ENCODE data around the gene NSG1.

Gene NSG1

DNA sequence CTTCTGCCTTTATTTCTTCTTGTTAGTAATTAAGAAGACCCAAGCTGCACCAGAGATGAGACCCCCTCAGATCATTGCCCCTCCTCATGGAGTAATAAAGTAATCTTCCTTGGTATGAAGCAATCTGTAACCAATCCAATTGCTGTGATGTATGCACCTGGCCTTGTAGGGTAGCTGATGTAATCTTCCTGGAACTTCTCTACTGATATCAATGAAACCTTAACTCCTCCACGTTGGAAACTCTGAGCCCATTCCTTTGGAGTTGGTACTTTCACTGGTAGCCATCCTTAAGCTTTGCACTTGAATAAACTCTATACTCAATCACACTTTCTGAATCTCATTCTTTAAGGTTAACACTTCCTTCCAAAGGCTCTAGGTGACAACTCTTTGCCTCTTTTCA, 31.6 kb upstream of the NSG1 start:
- Histone ChIP-seq H3K27me3 (ENCODE audit: control insufficient read depth, insufficient read depth, low read length) (peaks cover 48% of the 10 kb centered on the region), H3K4me3 (ENCODE audit: low read length) (no peak overlapping the region), H3K9ac (ENCODE audit: low read depth, low read length) (no peak overlapping the region), H3K4me2 (ENCODE audit: low read length) (no peak overlapping the region), H3K36me3 (ENCODE audit: insufficient read depth, low read length) (no peaks in the 10 kb centered on the region), H3K4me1 (ENCODE audit: control insufficient read depth, insufficient read depth, low read length) (no peaks in the 10 kb centered on the region), H3K9me3 (replicated peaks; ENCODE audit: low read length) (no peaks in the 10 kb centered on the region)

DNA sequence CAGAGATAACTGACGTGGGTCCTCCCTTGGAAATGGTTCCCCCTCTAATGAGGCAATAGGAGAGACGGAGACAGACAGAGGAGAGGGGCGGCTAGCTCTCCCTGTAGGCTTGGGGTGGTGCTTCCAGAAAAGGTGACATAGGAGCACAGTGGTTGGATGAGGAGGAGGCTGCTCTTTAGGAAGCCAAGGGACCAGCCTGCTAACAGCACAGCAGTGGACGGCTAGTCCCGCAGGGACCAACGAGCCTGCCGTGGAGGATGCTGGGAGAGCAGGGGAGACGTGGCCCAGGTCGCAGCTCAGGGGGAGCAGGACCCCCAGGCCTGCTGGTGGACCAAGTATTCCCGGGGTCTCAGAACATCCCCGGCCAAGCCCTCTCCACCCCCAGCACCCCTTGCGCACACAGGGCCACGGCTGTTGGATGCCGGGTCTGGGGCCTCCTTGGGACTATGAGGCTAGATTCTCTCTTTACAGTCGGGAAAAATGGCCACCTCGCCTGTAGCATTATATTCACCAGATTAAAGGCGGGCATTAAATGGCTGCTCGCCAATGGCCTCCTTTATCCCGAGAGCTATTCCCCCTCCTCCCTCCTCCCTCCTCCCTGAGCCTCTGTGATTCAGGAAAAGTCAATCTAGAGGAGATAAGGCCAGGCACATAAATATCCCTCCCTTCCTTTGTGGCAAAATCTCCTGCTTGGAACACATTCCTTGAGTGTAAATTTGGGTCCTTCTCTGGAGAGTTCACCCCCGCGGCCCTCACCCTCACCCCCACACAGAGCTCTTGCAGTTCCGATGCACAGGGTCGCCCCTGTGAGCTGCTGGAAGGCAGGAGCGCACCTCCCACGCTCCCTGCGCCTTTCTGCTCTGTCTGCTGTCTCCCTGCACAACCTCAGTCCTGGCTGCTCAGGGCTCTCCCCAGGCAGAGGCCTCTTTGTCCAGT, 30.5 kb upstream of the NSG1 start:
- H3K4me1 ChIP-seq (ENCODE audit: control insufficient read depth, insufficient read depth, low read length): no peaks in the 10 kb centered on the region
- peaks cover 51% of the 10 kb centered on the region for H3K27me3 ChIP-seq (ENCODE audit: control insufficient read depth, insufficient read depth, low read length)
- H3K9me3 ChIP-seq (replicated peaks; ENCODE audit: low read length): no peaks in the 10 kb centered on the region
- H3K9ac ChIP-seq (ENCODE audit: low read depth, low read length): no peak overlapping the region
- H3K4me2 ChIP-seq (ENCODE audit: low read length): no peak overlapping the region
- H3K4me3 ChIP-seq (ENCODE audit: low read length): no peak overlapping the region
- no peaks in the 10 kb centered on the region for H3K36me3 ChIP-seq (ENCODE audit: insufficient read depth, low read length)

DNA sequence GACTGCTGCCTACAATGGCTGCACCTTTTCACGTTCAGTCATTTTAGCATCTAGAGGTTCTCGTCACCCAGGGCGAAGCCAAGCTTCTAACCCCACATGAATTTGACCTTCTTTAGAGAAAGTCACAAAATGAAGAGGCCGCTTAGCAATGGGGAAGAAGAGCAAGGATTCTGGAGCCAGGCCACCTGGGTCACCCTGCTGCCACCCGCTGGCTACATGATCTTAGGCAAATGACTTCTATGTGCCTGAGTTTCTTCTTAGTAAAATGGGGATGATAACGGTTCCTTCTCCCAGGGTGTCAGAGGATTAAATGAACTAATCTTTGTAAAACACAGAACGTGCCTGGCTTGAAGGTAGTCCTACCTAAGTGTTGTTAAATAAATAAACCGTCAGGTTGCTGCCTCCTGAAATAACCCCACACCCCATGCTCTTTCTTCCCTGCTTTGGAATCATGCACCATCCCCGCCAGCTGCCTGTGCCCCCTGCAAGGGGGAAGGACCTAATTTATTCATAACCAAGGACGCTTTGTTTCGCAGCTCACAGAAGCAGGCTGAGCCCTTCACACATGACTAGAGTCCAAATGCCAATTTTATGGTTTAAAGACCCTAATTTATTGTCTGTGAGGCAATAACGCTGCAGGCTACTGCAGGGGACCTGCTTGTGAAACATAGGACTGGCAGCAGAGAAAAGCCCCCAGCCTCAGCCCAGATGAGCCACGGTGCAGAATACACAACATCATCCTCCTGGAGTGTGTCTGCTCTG, 28.6 kb upstream of the NSG1 start:
- Histone ChIP-seq H3K4me3 (ENCODE audit: low read length) (no peak overlapping the region), H3K36me3 (ENCODE audit: insufficient read depth, low read length) (no peaks in the 10 kb centered on the region), H3K4me2 (ENCODE audit: low read length) (no peak overlapping the region), H3K9me3 (replicated peaks; ENCODE audit: low read length) (no peaks in the 10 kb centered on the region), H3K27me3 (ENCODE audit: control insufficient read depth, insufficient read depth, low read length) (peaks cover 65% of the 10 kb centered on the region), H3K4me1 (ENCODE audit: control insufficient read depth, insufficient read depth, low read length) (no peaks in the 10 kb centered on the region), H3K9ac (ENCODE audit: low read depth, low read length) (no peak overlapping the region)

DNA sequence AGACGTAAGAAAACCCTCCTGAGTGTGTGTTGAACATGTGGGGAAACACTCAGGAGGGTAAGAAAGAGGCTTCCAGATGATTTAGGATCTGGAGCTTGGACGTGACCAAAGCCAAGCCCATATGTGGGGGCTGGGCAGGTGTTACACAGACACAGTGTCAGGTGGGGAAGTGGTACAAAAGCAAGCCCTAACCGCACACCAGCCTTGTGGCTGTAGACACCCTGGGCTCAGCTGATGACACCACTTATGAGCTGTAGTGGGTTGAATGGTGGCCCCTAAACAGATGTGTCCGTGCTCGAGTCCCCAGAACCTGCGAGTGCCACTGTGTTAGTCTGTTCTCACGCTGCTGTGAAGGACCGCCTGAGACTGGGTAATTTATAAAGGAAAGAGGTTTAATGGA, 25.0 kb upstream of the NSG1 start:
- Histone ChIP-seq H3K4me3 (ENCODE audit: low read length) (no peak overlapping the region), H3K36me3 (ENCODE audit: insufficient read depth, low read length) (no peaks in the 10 kb centered on the region), H3K27me3 (ENCODE audit: control insufficient read depth, insufficient read depth, low read length) (peaks cover 52% of the 10 kb centered on the region), H3K4me1 (ENCODE audit: control insufficient read depth, insufficient read depth, low read length) (no peaks in the 10 kb centered on the region), H3K9ac (ENCODE audit: low read depth, low read length) (no peak overlapping the region), H3K4me2 (ENCODE audit: low read length) (no peak overlapping the region), H3K9me3 (replicated peaks; ENCODE audit: low read length) (peaks cover 5% of the 10 kb centered on the region)

DNA sequence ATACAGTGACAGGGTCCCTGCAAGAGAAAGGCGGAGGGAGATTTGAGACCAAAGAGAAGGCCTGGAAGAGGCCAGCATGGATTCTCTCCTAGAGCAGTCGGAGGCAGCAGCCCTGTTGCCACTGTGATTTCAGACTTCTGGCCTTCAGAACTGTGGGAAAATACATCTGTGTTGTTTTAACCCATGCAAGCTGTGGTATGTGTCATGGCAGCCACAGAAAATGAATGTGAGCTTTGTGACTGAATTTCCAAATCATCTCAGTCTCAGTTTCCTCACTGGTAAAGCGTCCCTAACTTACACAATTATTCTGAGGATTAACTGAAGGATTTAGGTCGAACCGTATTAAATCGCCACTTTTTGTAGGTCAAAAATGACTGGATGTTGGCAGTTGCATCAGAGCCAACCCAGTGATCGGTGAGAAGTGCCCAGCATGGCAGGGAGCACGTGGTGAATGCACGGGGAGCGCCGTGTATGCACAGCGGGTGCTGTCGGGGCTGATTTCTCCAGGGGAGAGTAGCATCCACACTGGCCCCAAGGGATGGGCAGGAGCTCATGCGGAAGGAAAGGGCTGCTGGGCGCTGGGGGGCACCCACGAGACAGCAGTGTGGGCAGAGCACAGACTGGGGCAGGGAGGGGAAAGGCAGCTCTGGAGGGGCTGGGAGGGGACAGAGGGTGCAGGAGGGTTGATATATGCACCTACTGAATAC, 23.8 kb upstream of the NSG1 start:
- H3K9ac ChIP-seq (ENCODE audit: low read depth, low read length): no peak overlapping the region
- H3K9me3 ChIP-seq (replicated peaks; ENCODE audit: low read length): peaks cover 5% of the 10 kb centered on the region
- no peaks in the 10 kb centered on the region for H3K36me3 ChIP-seq (ENCODE audit: insufficient read depth, low read length)
- no peak overlapping the region for H3K4me3 ChIP-seq (ENCODE audit: low read length)
- H3K4me2 ChIP-seq (ENCODE audit: low read length): no peak overlapping the region
- no peaks in the 10 kb centered on the region for H3K4me1 ChIP-seq (ENCODE audit: control insufficient read depth, insufficient read depth, low read length)
- peaks cover 47% of the 10 kb centered on the region for H3K27me3 ChIP-seq (ENCODE audit: control insufficient read depth, insufficient read depth, low read length)

DNA sequence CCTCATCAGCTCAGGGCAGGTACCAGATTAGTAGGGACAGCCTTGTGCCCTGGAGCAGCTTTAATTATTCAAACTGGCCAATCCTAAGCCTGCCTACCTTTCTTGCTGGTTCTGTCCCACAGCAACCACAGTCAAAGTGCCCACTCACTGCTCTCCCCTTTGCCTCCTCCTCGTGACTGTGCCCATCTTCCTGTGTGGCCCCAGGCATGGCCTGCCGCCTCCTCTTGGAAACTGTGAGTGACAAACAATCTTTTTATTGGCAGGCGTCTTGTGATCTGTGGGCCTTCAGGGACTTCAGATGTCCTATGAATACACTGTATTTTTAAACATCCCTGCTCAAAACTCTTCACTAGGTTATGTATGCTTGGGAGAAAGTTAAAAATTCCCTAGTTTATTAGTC, 22.8 kb upstream of the NSG1 start:
- Histone ChIP-seq H3K36me3 (ENCODE audit: insufficient read depth, low read length) (no peaks in the 10 kb centered on the region), H3K4me1 (ENCODE audit: control insufficient read depth, insufficient read depth, low read length) (no peaks in the 10 kb centered on the region), H3K4me2 (ENCODE audit: low read length) (no peak overlapping the region), H3K4me3 (ENCODE audit: low read length) (no peak overlapping the region), H3K9ac (ENCODE audit: low read depth, low read length) (no peak overlapping the region), H3K27me3 (ENCODE audit: control insufficient read depth, insufficient read depth, low read length) (peaks cover 46% of the 10 kb centered on the region), H3K9me3 (replicated peaks; ENCODE audit: low read length) (peaks cover 5% of the 10 kb centered on the region)

DNA sequence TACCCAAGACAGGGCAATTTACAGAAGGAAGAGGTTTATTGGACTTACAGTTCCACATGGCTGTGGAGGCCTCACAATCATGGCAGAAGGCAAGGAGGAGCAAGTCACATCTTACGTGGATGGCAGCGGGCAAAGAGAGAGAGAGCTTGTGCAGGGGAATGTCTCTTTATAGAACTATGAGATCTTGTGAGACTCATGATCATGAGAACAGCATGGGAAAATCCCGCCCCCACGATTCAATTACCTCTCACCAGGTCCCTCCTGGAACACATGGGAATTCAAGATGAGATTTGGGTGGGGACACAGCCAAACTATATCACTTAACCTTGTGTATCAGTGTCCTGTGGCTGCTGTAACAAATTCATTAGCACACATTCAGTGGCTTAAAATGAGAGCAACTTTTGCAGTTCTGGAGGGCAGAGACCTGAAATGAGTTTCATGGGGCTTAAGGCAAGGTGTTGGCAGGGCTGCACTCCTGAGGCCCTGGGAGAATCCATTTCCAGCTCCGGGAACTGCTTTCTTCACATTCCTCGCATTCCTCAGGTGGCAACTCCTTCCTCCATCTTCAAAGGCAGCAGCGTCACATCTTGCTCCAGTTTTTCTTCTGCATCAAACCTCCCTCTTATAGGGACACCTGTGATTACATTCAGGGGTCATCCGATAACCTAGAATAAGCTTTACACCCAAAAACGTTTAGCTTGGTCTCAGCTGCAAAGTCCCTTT, 22.3 kb upstream of the NSG1 start:
- no peak overlapping the region for H3K4me3 ChIP-seq (ENCODE audit: low read length)
- H3K9me3 ChIP-seq (replicated peaks; ENCODE audit: low read length): peaks cover 5% of the 10 kb centered on the region
- no peaks in the 10 kb centered on the region for H3K4me1 ChIP-seq (ENCODE audit: control insufficient read depth, insufficient read depth, low read length)
- no peak overlapping the region for H3K4me2 ChIP-seq (ENCODE audit: low read length)
- H3K9ac ChIP-seq (ENCODE audit: low read depth, low read length): no peak overlapping the region
- H3K27me3 ChIP-seq (ENCODE audit: control insufficient read depth, insufficient read depth, low read length): peaks cover 49% of the 10 kb centered on the region
- no peaks in the 10 kb centered on the region for H3K36me3 ChIP-seq (ENCODE audit: insufficient read depth, low read length)

DNA sequence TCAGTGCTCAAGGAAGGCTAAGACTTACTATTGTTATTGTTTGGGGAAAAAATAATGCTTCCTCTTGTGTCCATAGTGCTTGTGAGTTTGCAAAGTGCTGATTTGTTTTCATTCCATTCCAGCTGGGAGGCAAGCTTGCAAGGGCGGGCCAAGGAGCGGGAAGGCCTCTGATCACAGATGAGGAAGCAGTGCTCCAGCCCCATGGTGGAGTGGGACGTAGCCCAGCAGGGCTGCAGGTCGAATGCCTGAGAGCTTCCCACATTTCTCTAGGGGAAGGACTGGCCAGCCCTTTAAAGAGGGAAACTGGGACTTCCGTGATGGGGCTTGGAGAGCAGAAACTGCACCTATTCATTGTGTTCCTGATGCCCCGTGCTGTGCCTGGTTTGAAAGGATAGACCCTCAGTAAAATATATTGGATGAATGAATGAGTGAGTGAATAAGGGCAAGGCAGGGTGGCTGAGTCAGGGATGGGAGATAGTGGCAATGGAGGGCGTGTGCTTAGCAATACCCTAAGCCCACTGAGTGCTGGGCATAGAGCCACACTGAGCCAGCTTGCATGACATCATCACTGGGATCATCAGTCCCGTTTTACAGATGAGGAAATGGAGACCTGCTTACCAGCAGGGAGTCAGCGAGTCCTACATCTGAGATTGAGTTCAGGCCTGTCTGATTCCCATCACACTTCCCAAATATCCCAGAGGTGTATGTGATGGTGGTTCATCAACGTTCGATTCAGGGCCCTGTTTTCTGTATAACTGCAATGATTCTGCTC, 17.9 kb upstream of the NSG1 start:
- Histone ChIP-seq H3K9me3 (replicated peaks; ENCODE audit: low read length) (peaks cover 5% of the 10 kb centered on the region), H3K27me3 (ENCODE audit: control insufficient read depth, insufficient read depth, low read length) (peaks cover 31% of the 10 kb centered on the region), H3K4me1 (ENCODE audit: control insufficient read depth, insufficient read depth, low read length) (no peaks in the 10 kb centered on the region), H3K9ac (ENCODE audit: low read depth, low read length) (no peak overlapping the region), H3K4me2 (ENCODE audit: low read length) (no peak overlapping the region), H3K36me3 (ENCODE audit: insufficient read depth, low read length) (no peaks in the 10 kb centered on the region), H3K4me3 (ENCODE audit: low read length) (no peak overlapping the region)

DNA sequence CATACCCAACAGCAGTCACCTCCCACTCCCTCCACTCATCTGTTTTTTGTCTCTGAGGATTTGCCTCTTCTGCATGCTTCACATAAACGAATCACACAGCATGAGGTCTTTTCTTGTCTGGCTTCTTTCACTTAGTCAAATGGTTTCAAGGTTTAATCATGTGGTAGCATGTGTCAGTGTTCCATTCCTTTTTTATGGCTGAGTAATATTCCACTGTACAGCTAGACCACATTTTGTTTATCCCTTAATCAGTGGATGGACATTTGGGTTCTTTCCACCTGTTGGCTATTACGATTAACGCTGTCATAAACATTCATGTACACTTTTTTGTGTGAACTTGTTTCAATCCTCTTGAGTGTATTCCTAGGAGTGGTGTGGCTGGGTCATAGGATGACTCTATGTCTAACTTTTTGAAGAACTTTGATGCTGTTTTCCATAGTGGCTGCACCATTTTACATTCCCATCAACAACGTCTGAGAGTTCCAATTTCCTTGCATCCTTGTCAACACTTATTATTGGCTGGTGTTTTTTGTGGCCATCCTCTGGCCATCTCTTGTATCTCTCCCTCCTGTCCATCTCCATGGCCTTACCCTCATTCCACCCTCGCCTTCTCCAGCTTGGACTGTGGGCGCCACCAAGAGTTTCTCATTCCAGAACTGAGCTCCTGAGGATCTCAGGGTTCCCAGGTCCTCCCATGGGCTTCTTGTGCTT, 12.4 kb upstream of the NSG1 start:
- peaks cover 53% of the 10 kb centered on the region for H3K27me3 ChIP-seq (ENCODE audit: control insufficient read depth, insufficient read depth, low read length)
- no peak overlapping the region for H3K9ac ChIP-seq (ENCODE audit: low read depth, low read length)
- H3K9me3 ChIP-seq (replicated peaks; ENCODE audit: low read length): no peaks in the 10 kb centered on the region
- no peak overlapping the region for H3K4me3 ChIP-seq (ENCODE audit: low read length)
- H3K4me2 ChIP-seq (ENCODE audit: low read length): no peak overlapping the region
- H3K36me3 ChIP-seq (ENCODE audit: insufficient read depth, low read length): no peaks in the 10 kb centered on the region
- H3K4me1 ChIP-seq (ENCODE audit: control insufficient read depth, insufficient read depth, low read length): no peaks in the 10 kb centered on the region

DNA sequence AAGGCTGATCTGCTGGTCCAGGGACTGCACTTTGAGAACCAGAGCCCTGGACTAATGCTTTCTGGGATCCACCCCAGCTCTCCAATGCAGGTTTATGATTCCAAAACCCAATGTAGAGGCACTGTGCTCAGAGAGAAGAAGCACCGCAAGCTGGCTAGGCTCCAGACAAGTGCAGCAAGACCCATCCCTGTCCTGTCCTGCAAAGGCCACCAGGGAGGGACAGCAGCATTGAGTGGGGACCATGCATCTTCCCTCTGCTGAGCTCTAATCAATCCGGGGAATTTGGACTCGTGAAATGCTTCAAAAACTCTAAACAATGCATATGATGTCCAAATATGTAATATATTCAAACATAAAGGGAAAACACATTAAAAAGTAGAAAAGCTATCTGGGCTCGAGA, 10.8 kb upstream of the NSG1 start:
- Histone ChIP-seq H3K9me3 (replicated peaks; ENCODE audit: low read length) (no peaks in the 10 kb centered on the region), H3K27me3 (ENCODE audit: control insufficient read depth, insufficient read depth, low read length) (peaks cover 57% of the 10 kb centered on the region), H3K4me3 (ENCODE audit: low read length) (no peak overlapping the region), H3K4me2 (ENCODE audit: low read length) (no peak overlapping the region), H3K36me3 (ENCODE audit: insufficient read depth, low read length) (no peaks in the 10 kb centered on the region), H3K9ac (ENCODE audit: low read depth, low read length) (no peak overlapping the region), H3K4me1 (ENCODE audit: control insufficient read depth, insufficient read depth, low read length) (no peaks in the 10 kb centered on the region)

Measured in skeletal muscle satellite cell (primary cell).